HepG2 (cell line): ENCODE measurements around the gene DENND5A. TPM values are rescaled to one million over a fixed set of nuclear protein-coding genes. Genes with fewer than 3 reads are reported as not detected.

ENCODE experiments used
- ATAC-seq: fragments of 200-7000 bp; cut with Tn5 transposase; 3 replicates; pipeline ENCODE4 v1.9.1; 2020; ENCODE audit warnings: mild to moderate bottlenecking, moderate library complexity
- BruUV-seq: library from RNA; stranded (reverse); fragments of 400-500 nt; replicated peaks from 2 replicates; lab custom pipeline; 2021; lab: Mats Ljungman, UMichigan
- CTCF ChIA-PET: fragments of 300-600 bp; formaldehyde crosslinking; extraction: SDS; loops from one replicate; lab custom pipeline; 2021; ENCODE audit warnings: low total read pairs, inconsistent platforms, low intra/inter-chr PET ratio; lab: Yijun Ruan, JAX
- POLR2A ChIA-PET: fragments of 350-600 bp; sonication (Branson Sonifier 250); formaldehyde crosslinking; loops from one replicate; lab custom pipeline; 2020; ENCODE audit warnings: antibody characterized with exemption, inconsistent platforms; lab: Yijun Ruan, JAX
- DNase-seq: peaks from one replicate; pipeline ENCODE4 v3.0.0-alpha.2; 2015; ENCODE audit warnings: low spot score
- FAIRE-seq: peaks from 3 replicates; lab custom pipeline; 2011; peaks lifted over from hg19 to GRCh38; lab: Jason Lieb, UNC
- H2AFZ ChIP-seq: one replicate; pipeline ENCODE4 v1.6.1; 2011; ENCODE audit warnings: low read length, inconsistent platforms
- H3K27ac ChIP-seq: fragments of 300-600 bp; 3 replicates; pipeline ENCODE4 v1.8.0; 2011; ENCODE audit warnings: mixed run types, mild to moderate bottlenecking, mixed read lengths, low read length, inconsistent platforms; ENCODE audit not compliant: insufficient read depth; ENCODE audit errors: extremely low read length
- H3K27me3 ChIP-seq, 2 experiments: fragments of 200-600 bp in 1 of 2; 2 replicates in 1 of 2; 3 replicates in 1 of 2; pipeline versions ENCODE4 v1.6.0 to v1.8.0; 2011; ENCODE audit warnings: low read length in 2 of 2, mild to moderate bottlenecking in 2 of 2, moderate library complexity in 2 of 2, inconsistent platforms in 1 of 2; ENCODE audit not compliant: insufficient read depth in 2 of 2, control insufficient read depth in 1 of 2
- H3K36me3 ChIP-seq, 2 experiments: fragments of 200-600 bp in 1 of 2; replicated peaks in 1 of 2; 2 replicates in 1 of 2; 3 replicates in 1 of 2; pipeline versions ENCODE4 v1.5.1 to v1.8.0; 2011; ENCODE audit warnings: low read length in 2 of 2, inconsistent platforms in 1 of 2; ENCODE audit not compliant: insufficient read depth in 2 of 2, control insufficient read depth in 1 of 2
- H3K4me1 ChIP-seq: 2 replicates; pipeline ENCODE4 v1.5.1; 2012; ENCODE audit warnings: low read length, inconsistent platforms; ENCODE audit not compliant: insufficient read depth
- H3K4me2 ChIP-seq: 2 replicates; pipeline ENCODE4 v1.6.0; 2011; ENCODE audit warnings: low read depth, low read length, inconsistent platforms
- H3K4me3 ChIP-seq, 3 experiments: fragments of 200-600 bp in 1 of 3; sonication (generic), shearing (Covaris generic) in 1 of 3; replicated peaks in 1 of 3; 2 replicates each; pipeline ENCODE4 v1.5.1; 2011 to 2016; ENCODE audit warnings: low read length in 3 of 3, inconsistent platforms in 2 of 3, low read depth in 2 of 3, mild to moderate bottlenecking in 2 of 3, control low read depth in 1 of 3, mixed read lengths in 1 of 3; ENCODE audit not compliant: insufficient read depth in 1 of 3
- H3K79me2 ChIP-seq: one replicate; pipeline ENCODE4 v1.6.1; 2011; ENCODE audit warnings: low read length, inconsistent platforms; ENCODE audit not compliant: insufficient read depth
- H3K9ac ChIP-seq: 2 replicates; pipeline ENCODE4 v1.6.0; 2011; ENCODE audit warnings: mild to moderate bottlenecking, low read depth, low read length, inconsistent platforms; ENCODE audit not compliant: insufficient read depth
- H3K9me3 ChIP-seq: 2 replicates; pipeline ENCODE4 v1.5.1; 2012; ENCODE audit warnings: mild to moderate bottlenecking, low read length
- H4K20me1 ChIP-seq: 2 replicates; pipeline ENCODE4 v1.6.0; 2011; ENCODE audit warnings: inconsistent platforms, mild to moderate bottlenecking, low read length, moderate library complexity; ENCODE audit not compliant: insufficient read depth
- GABPA ChIP-seq, 2 experiments: IDR thresholded peaks; 2 replicates each; pipeline ENCODE4 v1.6.1; 2011 to 2016; ENCODE audit warnings: low read depth in 2 of 2, low read length in 1 of 2, missing biosample characterization in 1 of 2, missing genetic modification characterization in 1 of 2
- GATAD1 ChIP-seq: IDR thresholded peaks from 2 replicates; pipeline ENCODE4 v1.6.1; 2016; ENCODE audit warnings: missing genetic modification reagents, missing compliant biosample characterization
- GATAD2A ChIP-seq: IDR thresholded peaks from 2 replicates; pipeline ENCODE4 v1.6.1; 2016
- LCORL ChIP-seq, 2 experiments: fragments of 450-650 bp in 1 of 2; sonication (generic) in 1 of 2; formaldehyde crosslinking in 1 of 2; IDR thresholded peaks; 2 replicates each; pipeline versions ENCODE4 v1.5.0 to v1.6.1; 2017 to 2020; ENCODE audit warnings: antibody characterized with exemption in 1 of 2, missing genetic modification reagents in 1 of 2
- NR2F6 ChIP-seq, 2 experiments: IDR thresholded peaks; 2 replicates each; pipeline ENCODE4 v1.6.1; 2016; ENCODE audit warnings: antibody characterized with exemption in 1 of 2, mild to moderate bottlenecking in 1 of 2
- POGZ ChIP-seq: sonication (generic); formaldehyde crosslinking; IDR thresholded peaks from 2 replicates; pipeline ENCODE4 v1.4.0; 2020; ENCODE audit warnings: mild to moderate bottlenecking, missing genetic modification reagents
- POLR2A ChIP-seq, 2 experiments: IDR thresholded peaks; 2 replicates each; pipeline ENCODE4 v1.6.1; 2011; ENCODE audit warnings: low read depth in 2 of 2, low read length in 2 of 2, mild to moderate bottlenecking in 1 of 2, moderate library complexity in 1 of 2; ENCODE audit not compliant: insufficient read depth in 1 of 2
- POLR2AphosphoS5 ChIP-seq: IDR thresholded peaks from 2 replicates; pipeline ENCODE4 v1.6.1; 2012; ENCODE audit warnings: low read depth, low read length
- RFXAP ChIP-seq: sonication (generic); formaldehyde crosslinking; IDR thresholded peaks from 2 replicates; pipeline ENCODE4 v1.4.0; 2020; ENCODE audit warnings: missing genetic modification reagents, borderline replicate concordance
- SOX13 ChIP-seq, 3 experiments: fragments of 450-650 bp in 1 of 3; sonication (generic) in 1 of 3; formaldehyde crosslinking in 1 of 3; IDR thresholded peaks in 2 of 3; conservative IDR thresholded peaks in 1 of 3; 2 replicates each; pipeline versions ENCODE4 v1.5.0 to v1.6.1; 2016 to 2020; ENCODE audit warnings: antibody characterized with exemption in 1 of 3, mild to moderate bottlenecking in 1 of 3, missing compliant biosample characterization in 1 of 3, missing genetic modification reagents in 1 of 3, moderate library complexity in 1 of 3
- SOX6 ChIP-seq, 2 experiments: fragments of 450-650 bp in 1 of 2; sonication (generic) in 1 of 2; formaldehyde crosslinking in 1 of 2; IDR thresholded peaks; 2 replicates each; pipeline versions ENCODE4 v1.4.0 to v1.6.1; 2017 to 2020; ENCODE audit warnings: antibody characterized with exemption in 1 of 2, mild to moderate bottlenecking in 1 of 2, missing genetic modification reagents in 1 of 2
- ZFP36L1 ChIP-seq: sonication (generic); formaldehyde crosslinking; IDR thresholded peaks from 2 replicates; pipeline ENCODE4 v1.8.0; 2022; ENCODE audit warnings: mild to moderate bottlenecking, missing genetic modification reagents, moderate library complexity
- ZMYM3 ChIP-seq: sonication (generic); formaldehyde crosslinking; IDR thresholded peaks from 2 replicates; pipeline ENCODE4 v1.5.1; 2020; ENCODE audit warnings: mild to moderate bottlenecking, missing genetic modification reagents
- ZNF460 ChIP-seq: sonication (generic); formaldehyde crosslinking; IDR thresholded peaks from 2 replicates; pipeline ENCODE4 v1.5.1; 2020; ENCODE audit warnings: missing genetic modification reagents, mild to moderate bottlenecking, borderline replicate concordance
- ZNF781 ChIP-seq: sonication (generic); formaldehyde crosslinking; IDR thresholded peaks from 2 replicates; pipeline ENCODE4 v1.5.1; 2020; ENCODE audit warnings: borderline replicate concordance, mild to moderate bottlenecking, missing genetic modification reagents; ENCODE audit errors: not compliant biosample characterization
- WGBS: methylation state at CpG from one replicate; pipeline ENCODE4 v1.1.6; 2017; ENCODE audit warnings: low lambda C conversion rate; 5-methylcytosine and 5-hydroxymethylcytosine counted together
- in situ Hi-C: cut with HindIII; loops from 2 replicates; pipeline ENCODE4 v1.10.0; 2017; ENCODE audit warnings: low pct_unique_long_range_greater_than_20kb; ENCODE audit not compliant: extremely low pct_ligation_motif_present
- intact Hi-C: fragments of 100-400 bp; cut with micrococcal nuclease; formaldehyde crosslinking; loops from one replicate; pipeline ENCODE4 v1.10.0; 2022; ENCODE audit not compliant: unreplicated experiment
- polyA plus RNA-seq, 8 experiments: library from polyadenylated mRNA; depleted of rRNA in 3 of 8; stranded (reverse) in 7 of 8; unstranded in 1 of 8; fragments of >200 nt; fragmentation: Illumina TruSeq in 4 of 8; extraction: Trizol in 4 of 8; gene quantifications; 2 replicates each; pipeline versions ENCODE4 v1.2.1 to v1.2.3, GENCODE V29; 2011 to 2016; ENCODE audit warnings: low read depth in 4 of 8, missing spikeins in 1 of 8, mixed read lengths in 1 of 8; ENCODE audit not compliant: insufficient read depth in 1 of 8
- total RNA-seq, 5 experiments: library from RNA; depleted of rRNA; stranded (reverse); fragments of >200 nt; fragmentation: Illumina TruSeq; extraction: Trizol; gene quantifications; 2 replicates each; pipeline ENCODE4 v1.2.3, GENCODE V29; 2016; ENCODE audit warnings: low read depth in 1 of 5
- TF ChIP-seq, protein P1 (sequence below): sonication (generic); formaldehyde crosslinking; IDR thresholded peaks from 2 replicates; pipeline ENCODE4 v1.4.0; 2020; ENCODE audit warnings: missing genetic modification reagents
- TF ChIP-seq, protein P2 (sequence below): IDR thresholded peaks from 2 replicates; pipeline ENCODE4 v1.6.1; 2016; ENCODE audit warnings: missing genetic modification reagents, missing compliant biosample characterization
- TF ChIP-seq, protein P3 (sequence below): sonication (generic); formaldehyde crosslinking; IDR thresholded peaks from 2 replicates; pipeline ENCODE4 v1.5.1; 2020; ENCODE audit warnings: mild to moderate bottlenecking, moderate library complexity, missing genetic modification reagents

DENND5A gene
- total and polyA plus RNA-seq, 2 of the 13 experiments (the other 11 are each of a cell fraction or from before 2014, with no cell fraction given) = 63.3 to 145 TPM

DNA sequence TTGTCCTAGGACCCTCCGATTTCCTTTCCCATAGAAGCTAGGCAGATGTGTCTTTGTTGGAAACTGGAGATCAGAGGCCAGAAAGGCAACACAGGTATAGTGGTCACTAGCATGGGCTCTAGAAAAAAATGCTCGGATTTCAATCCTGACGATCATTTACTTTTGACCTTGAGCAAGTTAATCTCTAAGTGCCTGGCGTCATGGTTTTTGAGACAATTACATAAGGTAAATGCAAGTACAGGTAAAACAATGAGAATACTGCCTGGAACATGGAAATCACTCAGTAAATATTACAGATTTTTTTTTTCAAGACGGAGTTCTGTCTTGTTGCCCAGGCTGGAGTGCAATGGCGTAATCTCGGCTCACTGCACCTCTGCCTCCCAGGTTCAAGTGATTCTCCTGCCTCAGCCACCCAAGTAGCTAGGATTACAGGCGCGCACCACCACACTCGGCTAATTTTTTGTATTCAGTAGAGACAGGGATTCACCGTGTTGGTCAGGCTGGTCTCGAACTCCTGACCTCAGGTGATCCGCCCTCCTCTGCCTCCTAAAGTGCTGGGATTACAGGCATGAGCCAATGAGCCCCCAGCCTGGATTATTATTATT is 1.1 kb upstream of the DENND5A start:
- in situ Hi-C loops (no loop called here), intact Hi-C loops (loop anchor here (5.0 to 10.0 kb wide), 2 partner anchors 46 to 119 kb away; partner anchors contain the start of genes IPO7 and TMEM41B)
- H2AFZ ChIP-seq = no peak overlapping the region
- H4K20me1 ChIP-seq = peaks cover 22% of the 10 kb centered on the region
- CTCF ChIA-PET = no interaction called here
- H3K9ac ChIP-seq = peak overlapping the region; percentile 88
- peaks cover 31% of the 10 kb centered on the region for H3K79me2 ChIP-seq
- no peaks in the 10 kb centered on the region; a peak in 1 of 5 replicates for H3K27me3 ChIP-seq
- WGBS = 33% methylated on average over 13 of the region's 13 CpGs
- H3K4me2 ChIP-seq = peak overlapping the region; percentile 96
- H3K36me3 ChIP-seq = no peaks in the 10 kb centered on the region
- peaks cover 47% of the 10 kb centered on the region for H3K4me1 ChIP-seq
- peak overlapping the region; percentile 87 for H3K27ac ChIP-seq
- H3K4me3 ChIP-seq = peak overlapping the region; percentile 69 to 94 (median 87)
- BruUV-seq = no TSS peak
- ATAC-seq (peak; percentile 54), FAIRE-seq (no peak), DNase-seq (peak; percentile 66)
- POLR2A ChIA-PET = interaction anchor here (0.6 to 3.1 kb wide), 12 partner anchors 7 to 309 kb away, joined by 3 to 23 read pairs (median 4); partner anchors contain the start of genes IPO7, TMEM41B and ZNF143
- H3K9me3 ChIP-seq = no peaks in the 10 kb centered on the region
- TF ChIP-seq POLR2A (IDR thresholded peaks at IDR 0.05; ENCODE audit: insufficient read depth in 1 of 2, low read depth in 2 of 2, low read length in 2 of 2) (peak; percentile 41 to 50; a peak in 2 of 4 replicates), ZFP36L1 (CRISPR knock-in tag) (0 out of 2 replicates have a peak, but pooled peaks have one; percentile 28), ZNF460 (CRISPR knock-in tag) (peak; percentile 95), LCORL (IDR thresholded peaks at IDR 0.05) (no peak), LCORL (CRISPR knock-in tag; IDR thresholded peaks at IDR 0.05) (no peak), ZNF781 (no peak), RFXAP (no peak), SOX6 (IDR thresholded peaks at IDR 0.05) (no peak), SOX6 (CRISPR knock-in tag; IDR thresholded peaks at IDR 0.05) (peak; percentile 41; the same call in 1 of the 2 replicates), POLR2AphosphoS5 (peak; percentile 47), SOX13 (IDR thresholded peaks at IDR 0.05) (no peak), SOX13 (CRISPR knock-in tag; conservative IDR thresholded peaks at IDR 0.05 in 1 of 2, IDR thresholded peaks at IDR 0.05 in 1 of 2) (0 out of 4 replicates have a peak, but pooled peaks of 1 of the 2 experiments have one; percentile 33), POGZ (CRISPR knock-in tag) (0 out of 2 replicates have a peak, but pooled peaks have one; percentile 19), GABPA (IDR thresholded peaks at IDR 0.05; ENCODE audit: low read depth, low read length) (no peak), GABPA (CRISPR knock-in tag; IDR thresholded peaks at IDR 0.05; ENCODE audit: low read depth) (0 out of 2 replicates have a peak, but pooled peaks have one; percentile 7), ZMYM3 (CRISPR knock-in tag) (peak; percentile 69), NR2F6 (IDR thresholded peaks at IDR 0.05) (0 out of 2 replicates have a peak, but pooled peaks have one; percentile 18), NR2F6 (CRISPR knock-in tag; IDR thresholded peaks at IDR 0.05) (0 out of 2 replicates have a peak, but pooled peaks have one; percentile 14), GATAD1 (CRISPR knock-in tag) (no peak), GATAD2A (peak; percentile 31; the same call in 1 of the 2 replicates)
- TF ChIP-seq, protein P1, sequence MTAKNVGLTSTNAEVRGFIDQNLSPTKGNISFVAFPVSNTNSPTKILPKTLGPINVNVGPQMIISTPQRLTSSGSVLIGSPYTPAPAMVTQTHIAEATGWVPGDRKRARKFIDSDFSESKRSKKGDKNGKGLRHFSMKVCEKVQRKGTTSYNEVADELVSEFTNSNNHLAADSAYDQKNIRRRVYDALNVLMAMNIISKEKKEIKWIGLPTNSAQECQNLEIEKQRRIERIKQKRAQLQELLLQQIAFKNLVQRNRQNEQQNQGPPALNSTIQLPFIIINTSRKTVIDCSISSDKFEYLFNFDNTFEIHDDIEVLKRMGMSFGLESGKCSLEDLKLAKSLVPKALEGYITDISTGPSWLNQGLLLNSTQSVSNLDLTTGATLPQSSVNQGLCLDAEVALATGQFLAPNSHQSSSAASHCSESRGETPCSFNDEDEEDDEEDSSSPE (CRISPR knock-in tag) = 0 out of 2 replicates have a peak, but pooled peaks have one; percentile 1
- TF ChIP-seq, protein P2, sequence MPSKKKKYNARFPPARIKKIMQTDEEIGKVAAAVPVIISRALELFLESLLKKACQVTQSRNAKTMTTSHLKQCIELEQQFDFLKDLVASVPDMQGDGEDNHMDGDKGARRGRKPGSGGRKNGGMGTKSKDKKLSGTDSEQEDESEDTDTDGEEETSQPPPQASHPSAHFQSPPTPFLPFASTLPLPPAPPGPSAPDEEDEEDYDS (CRISPR knock-in tag) = peak; percentile 59
- TF ChIP-seq, protein P3, sequence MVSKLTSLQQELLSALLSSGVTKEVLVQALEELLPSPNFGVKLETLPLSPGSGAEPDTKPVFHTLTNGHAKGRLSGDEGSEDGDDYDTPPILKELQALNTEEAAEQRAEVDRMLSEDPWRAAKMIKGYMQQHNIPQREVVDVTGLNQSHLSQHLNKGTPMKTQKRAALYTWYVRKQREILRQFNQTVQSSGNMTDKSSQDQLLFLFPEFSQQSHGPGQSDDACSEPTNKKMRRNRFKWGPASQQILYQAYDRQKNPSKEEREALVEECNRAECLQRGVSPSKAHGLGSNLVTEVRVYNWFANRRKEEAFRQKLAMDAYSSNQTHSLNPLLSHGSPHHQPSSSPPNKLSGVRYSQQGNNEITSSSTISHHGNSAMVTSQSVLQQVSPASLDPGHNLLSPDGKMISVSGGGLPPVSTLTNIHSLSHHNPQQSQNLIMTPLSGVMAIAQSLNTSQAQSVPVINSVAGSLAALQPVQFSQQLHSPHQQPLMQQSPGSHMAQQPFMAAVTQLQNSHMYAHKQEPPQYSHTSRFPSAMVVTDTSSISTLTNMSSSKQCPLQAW (CRISPR knock-in tag) = 0 out of 2 replicates have a peak, but pooled peaks have one; percentile 15
